Measurements from ENCODE around the gene PSEN1.

DNA sequence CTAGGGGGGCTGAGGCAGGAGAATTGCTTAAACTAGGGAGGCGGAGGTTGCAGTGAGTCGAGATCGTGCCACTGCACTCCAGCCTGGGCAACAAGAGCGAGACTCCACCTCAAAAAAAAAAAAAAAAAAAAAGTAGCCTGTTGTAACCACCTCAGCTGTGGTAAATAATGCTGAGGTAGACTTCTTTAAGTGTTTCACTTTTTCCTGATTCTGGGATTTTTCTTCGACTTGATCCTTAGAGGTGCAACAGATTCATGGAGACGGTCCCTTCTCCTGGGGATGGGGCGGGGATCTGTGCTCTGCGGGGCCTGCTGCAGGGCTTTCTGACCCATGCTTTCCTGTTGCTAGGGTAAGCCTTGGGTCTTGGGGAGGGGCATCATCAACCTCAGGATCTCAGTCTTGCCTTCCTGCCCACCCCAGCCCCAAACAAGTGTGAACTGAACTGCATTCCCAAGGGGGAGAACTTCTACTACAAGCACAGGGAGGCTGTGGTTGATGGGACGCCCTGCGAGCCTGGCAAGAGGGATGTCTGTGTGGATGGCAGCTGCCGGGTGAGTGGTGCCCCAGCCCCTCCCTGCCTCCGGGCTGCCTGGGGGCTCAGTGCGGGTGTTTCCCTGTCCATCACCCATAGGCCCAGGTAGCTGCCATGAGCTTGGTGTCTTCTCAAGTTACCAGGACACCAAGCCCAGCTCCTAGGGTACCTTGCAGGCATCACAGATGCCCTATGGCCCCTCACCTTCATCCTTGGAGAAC lies 113.4 kb downstream of the PSEN1 start:
- TF ChIP-seq, protein P1, sequence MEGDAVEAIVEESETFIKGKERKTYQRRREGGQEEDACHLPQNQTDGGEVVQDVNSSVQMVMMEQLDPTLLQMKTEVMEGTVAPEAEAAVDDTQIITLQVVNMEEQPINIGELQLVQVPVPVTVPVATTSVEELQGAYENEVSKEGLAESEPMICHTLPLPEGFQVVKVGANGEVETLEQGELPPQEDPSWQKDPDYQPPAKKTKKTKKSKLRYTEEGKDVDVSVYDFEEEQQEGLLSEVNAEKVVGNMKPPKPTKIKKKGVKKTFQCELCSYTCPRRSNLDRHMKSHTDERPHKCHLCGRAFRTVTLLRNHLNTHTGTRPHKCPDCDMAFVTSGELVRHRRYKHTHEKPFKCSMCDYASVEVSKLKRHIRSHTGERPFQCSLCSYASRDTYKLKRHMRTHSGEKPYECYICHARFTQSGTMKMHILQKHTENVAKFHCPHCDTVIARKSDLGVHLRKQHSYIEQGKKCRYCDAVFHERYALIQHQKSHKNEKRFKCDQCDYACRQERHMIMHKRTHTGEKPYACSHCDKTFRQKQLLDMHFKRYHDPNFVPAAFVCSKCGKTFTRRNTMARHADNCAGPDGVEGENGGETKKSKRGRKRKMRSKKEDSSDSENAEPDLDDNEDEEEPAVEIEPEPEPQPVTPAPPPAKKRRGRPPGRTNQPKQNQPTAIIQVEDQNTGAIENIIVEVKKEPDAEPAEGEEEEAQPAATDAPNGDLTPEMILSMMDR (IDR thresholded peaks at IDR 0.05; ENCODE audit: control extremely low read depth in 1 of 3, insufficient read depth in 1 of 3, low read depth in 1 of 3, low read length in 3 of 3): no peak
- TF ChIP-seq TAF1 (IDR thresholded peaks at IDR 0.05; ENCODE audit: low read depth, low read length) (no peak), POLR2AphosphoS5 (IDR thresholded peaks at IDR 0.05; ENCODE audit: low read depth, low read length) (no peak), CEBPB (IDR thresholded peaks at IDR 0.05; ENCODE audit: low read depth, low read length) (no peak), EP300 (IDR thresholded peaks at IDR 0.05; ENCODE audit: borderline replicate concordance in 1 of 2, low read depth in 2 of 2, low read length in 2 of 2) (no peak), POLR2A (IDR thresholded peaks at IDR 0.05; ENCODE audit: control extremely low read depth in 1 of 2, low read depth in 2 of 2, low read length in 2 of 2) (no peak), FOSL1 (IDR thresholded peaks at IDR 0.05; ENCODE audit: insufficient read depth, low read depth, low read length) (no peak), SIN3A (conservative IDR thresholded peaks at IDR 0.05 in 1 of 2, IDR thresholded peaks at IDR 0.05 in 1 of 2; ENCODE audit: low read depth in 1 of 2, low read length in 2 of 2) (no peak), SP1 (IDR thresholded peaks at IDR 0.05; ENCODE audit: low read depth, low read length) (no peak), JUN (IDR thresholded peaks at IDR 0.05; ENCODE audit: low read depth, low read length) (no peak), EZH2 (IDR thresholded peaks at IDR 0.05; ENCODE audit: low read depth, low read length, severe bottlenecking) (no peak), SRF (IDR thresholded peaks at IDR 0.05; ENCODE audit: low read depth, low read length) (no peak)
- TF ChIP-seq, protein P2, sequence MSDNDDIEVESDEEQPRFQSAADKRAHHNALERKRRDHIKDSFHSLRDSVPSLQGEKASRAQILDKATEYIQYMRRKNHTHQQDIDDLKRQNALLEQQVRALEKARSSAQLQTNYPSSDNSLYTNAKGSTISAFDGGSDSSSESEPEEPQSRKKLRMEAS (IDR thresholded peaks at IDR 0.05): no peak

All from H1 (cell line).